ENCODE results near the gene SYT2. TPM values are rescaled to one million over a fixed set of nuclear protein-coding genes. Genes with fewer than 3 reads are reported as not detected.

Gene SYT2
- total and polyA plus RNA-seq, 8 donors: 1.1 to 5.4 (median 2.5) TPM; not detected in 1

DNA sequence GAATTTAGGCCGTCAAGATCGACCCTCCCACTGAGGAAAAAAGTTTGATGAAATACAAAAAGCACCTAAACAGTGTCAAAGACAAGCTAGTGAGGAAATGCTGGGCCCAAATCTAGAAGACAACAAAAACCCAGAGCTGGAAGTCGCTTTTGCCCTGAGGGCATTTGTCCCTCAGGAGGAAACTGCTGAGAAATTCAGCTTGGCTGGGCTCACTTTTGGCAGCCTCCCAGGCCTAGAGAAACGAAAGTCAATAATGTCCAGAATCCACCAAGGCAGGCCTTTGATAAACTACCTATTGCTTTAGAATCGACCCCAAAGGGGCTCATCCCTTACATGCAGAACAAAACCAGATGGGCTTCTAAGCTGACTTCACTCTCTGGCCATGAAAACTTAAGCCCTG, 38.9 kb downstream of the SYT2 start:
- no peaks in the 10 kb centered on the region for H3K36me3 ChIP-seq
- no peaks in the 10 kb centered on the region for H3K9me3 ChIP-seq
- peaks cover 0 to 33% of the 10 kb centered on the region in 2 donors for H3K27me3 ChIP-seq
- H3K4me1 ChIP-seq: no peaks in the 10 kb centered on the region
- DNase-seq (no peak), ATAC-seq (no peak)
- TF ChIP-seq, protein P1, sequence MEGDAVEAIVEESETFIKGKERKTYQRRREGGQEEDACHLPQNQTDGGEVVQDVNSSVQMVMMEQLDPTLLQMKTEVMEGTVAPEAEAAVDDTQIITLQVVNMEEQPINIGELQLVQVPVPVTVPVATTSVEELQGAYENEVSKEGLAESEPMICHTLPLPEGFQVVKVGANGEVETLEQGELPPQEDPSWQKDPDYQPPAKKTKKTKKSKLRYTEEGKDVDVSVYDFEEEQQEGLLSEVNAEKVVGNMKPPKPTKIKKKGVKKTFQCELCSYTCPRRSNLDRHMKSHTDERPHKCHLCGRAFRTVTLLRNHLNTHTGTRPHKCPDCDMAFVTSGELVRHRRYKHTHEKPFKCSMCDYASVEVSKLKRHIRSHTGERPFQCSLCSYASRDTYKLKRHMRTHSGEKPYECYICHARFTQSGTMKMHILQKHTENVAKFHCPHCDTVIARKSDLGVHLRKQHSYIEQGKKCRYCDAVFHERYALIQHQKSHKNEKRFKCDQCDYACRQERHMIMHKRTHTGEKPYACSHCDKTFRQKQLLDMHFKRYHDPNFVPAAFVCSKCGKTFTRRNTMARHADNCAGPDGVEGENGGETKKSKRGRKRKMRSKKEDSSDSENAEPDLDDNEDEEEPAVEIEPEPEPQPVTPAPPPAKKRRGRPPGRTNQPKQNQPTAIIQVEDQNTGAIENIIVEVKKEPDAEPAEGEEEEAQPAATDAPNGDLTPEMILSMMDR (IDR thresholded peaks at IDR 0.05): no peak
- no peak overlapping the region for H3K27ac ChIP-seq
- intact Hi-C loops (cut with DNase I): no loop called here
- H3K4me3 ChIP-seq: no peak overlapping the region

DNA sequence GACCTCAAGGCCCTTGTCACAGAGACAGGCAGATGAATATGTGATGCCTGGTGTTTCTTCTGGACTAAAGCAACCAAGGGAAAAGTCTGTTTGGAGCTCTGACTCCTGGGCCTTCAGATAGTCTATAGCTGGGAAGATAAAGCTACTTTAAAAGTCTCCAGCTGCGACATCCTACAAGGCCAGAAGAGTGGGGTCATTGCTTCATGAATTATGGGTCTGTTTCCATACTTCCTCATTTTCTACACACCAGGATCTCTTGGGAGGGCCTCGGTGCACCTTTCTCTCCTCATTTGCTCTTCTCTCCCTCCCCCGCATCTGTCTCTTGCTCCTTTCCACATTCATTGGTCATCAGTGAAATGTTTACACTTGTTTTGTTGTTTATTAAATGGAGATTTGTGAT, 44.8 kb downstream of the SYT2 start:
- H3K4me3 ChIP-seq: no peak overlapping the region
- no peaks in the 10 kb centered on the region for H3K9me3 ChIP-seq
- H3K36me3 ChIP-seq: no peaks in the 10 kb centered on the region
- H3K4me1 ChIP-seq: no peaks in the 10 kb centered on the region
- intact Hi-C loops (cut with DNase I): no loop called here
- H3K27me3 ChIP-seq: peaks cover 4 to 71% of the 10 kb centered on the region in 2 donors
- H3K27ac ChIP-seq: no peak overlapping the region
- TF ChIP-seq, protein P1 (IDR thresholded peaks at IDR 0.05): no peak
- DNase-seq (no peak), ATAC-seq (no peak)

DNA sequence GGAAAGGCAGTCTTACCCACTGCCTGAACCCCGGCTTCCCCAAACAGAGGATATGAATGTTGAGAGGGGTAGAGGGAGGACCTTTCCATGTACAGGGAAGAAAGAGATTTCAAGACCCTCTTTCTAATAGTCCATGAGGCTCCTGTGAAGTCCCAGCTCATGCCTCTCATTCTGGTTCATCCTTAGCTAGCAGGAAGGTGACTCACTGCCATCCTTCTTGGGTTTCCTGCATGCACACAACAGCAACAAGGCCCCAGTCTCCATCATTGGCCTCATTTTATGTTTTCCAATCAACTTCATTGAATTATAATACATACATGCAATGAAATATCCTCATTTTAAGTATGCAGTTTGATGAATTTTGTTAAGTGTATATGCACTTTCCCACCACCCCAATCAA, 46.2 kb downstream of the SYT2 start:
- TF ChIP-seq, protein P1 (IDR thresholded peaks at IDR 0.05): no peak
- DNase-seq (no peak), ATAC-seq (no peak)
- Histone ChIP-seq H3K36me3 (no peaks in the 10 kb centered on the region), H3K4me3 (no peak overlapping the region), H3K4me1 (no peaks in the 10 kb centered on the region), H3K27me3 (peaks cover 4 to 80% of the 10 kb centered on the region in 2 donors), H3K27ac (no peak overlapping the region), H3K9me3 (no peaks in the 10 kb centered on the region)
- intact Hi-C loops (cut with DNase I): no loop called here

DNA sequence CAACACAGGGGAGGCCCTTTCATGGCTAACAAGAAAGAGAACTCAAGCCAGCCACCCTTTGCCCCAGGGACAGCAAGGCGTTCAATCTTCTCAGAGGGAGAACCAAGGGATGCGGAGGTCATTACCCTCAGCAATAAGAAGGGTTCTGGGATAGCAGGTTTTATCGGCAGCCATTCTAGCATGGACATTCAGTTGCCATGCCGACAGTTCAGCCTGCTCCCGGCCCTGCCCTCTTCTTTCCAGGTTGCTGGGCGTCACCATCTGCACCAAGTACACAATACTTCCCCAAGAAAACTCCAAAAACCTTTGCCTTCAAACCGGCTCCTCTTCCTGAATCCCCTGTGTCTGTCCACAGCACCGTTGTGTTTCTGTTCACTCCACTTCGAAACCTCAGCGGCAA, 47.1 kb downstream of the SYT2 start:
- Histone ChIP-seq H3K27me3 (peaks cover 4 to 89% of the 10 kb centered on the region in 2 donors), H3K4me1 (no peaks in the 10 kb centered on the region), H3K27ac (no peak overlapping the region), H3K9me3 (no peaks in the 10 kb centered on the region), H3K36me3 (no peaks in the 10 kb centered on the region), H3K4me3 (no peak overlapping the region)
- ATAC-seq (no peak), DNase-seq (no peak)
- TF ChIP-seq, protein P1 (IDR thresholded peaks at IDR 0.05): no peak
- intact Hi-C loops (cut with DNase I): no loop called here

DNA sequence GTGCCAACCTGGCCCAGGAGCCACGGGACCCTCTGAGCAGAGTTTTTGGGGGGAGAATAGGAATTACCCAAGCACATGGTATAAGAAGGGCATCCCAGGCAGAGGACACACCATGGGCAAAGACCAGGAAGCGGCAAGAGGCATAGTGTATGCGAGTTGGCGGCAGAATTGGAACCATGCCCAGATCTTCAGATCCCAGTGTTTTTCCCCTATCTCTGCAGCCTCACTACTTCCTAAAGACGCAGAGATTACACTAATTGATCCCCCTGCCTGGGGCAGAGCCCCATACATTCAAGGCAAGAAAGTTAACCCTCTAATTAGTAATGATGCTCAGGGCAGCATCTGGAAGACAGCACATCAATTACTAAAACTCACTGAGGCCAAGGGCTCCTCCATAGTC, 48.2 kb downstream of the SYT2 start:
- ATAC-seq (no peak), DNase-seq (no peak)
- intact Hi-C loops (cut with DNase I): no loop called here
- H3K4me3 ChIP-seq: no peak overlapping the region
- H3K36me3 ChIP-seq: no peaks in the 10 kb centered on the region
- peaks cover 4 to 99% of the 10 kb centered on the region in 2 donors for H3K27me3 ChIP-seq
- no peaks in the 10 kb centered on the region for H3K9me3 ChIP-seq
- TF ChIP-seq, protein P1 (IDR thresholded peaks at IDR 0.05): no peak
- no peak overlapping the region for H3K27ac ChIP-seq
- no peaks in the 10 kb centered on the region for H3K4me1 ChIP-seq

Measured in left lung (tissue), 10 donors.